Myocyte (in vitro differentiated cells): ENCODE data around the gene TMEM151B. TPM values are rescaled to one million over a fixed set of nuclear protein-coding genes. Genes with fewer than 3 reads are reported as not detected.
"Not testable (repeated sequence)": the region's sequence is repeated elsewhere in the genome, so short reads cannot be mapped to it uniquely, and the experiment has no call there.

Source experiments
- DNase-seq: peaks from one replicate; pipeline ENCODE4 v3.0.0-alpha.2; 2012; ENCODE audit warnings: low read depth
- total RNA-seq: library from RNA; depleted of rRNA; stranded (reverse); fragments of >200 nt; gene quantifications from 2 replicates; pipeline ENCODE4 v1.2.3, GENCODE V29; 2014

TMEM151B gene
- total RNA-seq, 1 donor from 2014 or later, result not detected

GRCh38 chr6:44301782-44302564, 31.7 kb downstream of the TMEM151B start:
- DNase-seq, result no peak

- no peak for DNase-seq
Observed at GRCh38 chr6:44302856-44303255, 32.6 kb downstream of the TMEM151B start.

- DNase-seq, result no peak
Observed at GRCh38 chr6:44303842-44304241, 33.6 kb downstream of the TMEM151B start.

GRCh38 chr6:44304282-44305199, 34.3 kb downstream of the TMEM151B start:
- peak; percentile 46 for DNase-seq

- DNase-seq, result no peak
Observed at GRCh38 chr6:44305200-44305725, 35.0 kb downstream of the TMEM151B start.

- no peak for DNase-seq
Observed at GRCh38 chr6:44306710-44307109, 36.5 kb downstream of the TMEM151B start.

GRCh38 chr6:44307217-44307616, 37.0 kb downstream of the TMEM151B start:
- no peak for DNase-seq

- DNase-seq, result peak; percentile 98
Observed at GRCh38 chr6:44309092-44309491, 38.8 kb downstream of the TMEM151B start.

- DNase-seq, result no peak
Observed at GRCh38 chr6:44309631-44310030, 39.4 kb downstream of the TMEM151B start.

GRCh38 chr6:44310241-44310640, 40.0 kb downstream of the TMEM151B start:
- no peak for DNase-seq

- no peak for DNase-seq
Observed at GRCh38 chr6:44311304-44311703, 41.1 kb downstream of the TMEM151B start.

- DNase-seq, result no peak
Observed at GRCh38 chr6:44311767-44312166, 41.5 kb downstream of the TMEM151B start.

- peak; percentile 92 for DNase-seq
Observed at GRCh38 chr6:44312901-44313788, 42.9 kb downstream of the TMEM151B start, which contains the start of gene AARS2. TSS of gene AARS2 (minus strand) at chr6:44313347. CDS start at chr6:44313323, 24 bp downstream.

- DNase-seq, result not testable (repeated sequence)
Observed at GRCh38 chr6:44314657-44315056, 44.4 kb downstream of the TMEM151B start.

GRCh38 chr6:44315516-44315915, 45.3 kb downstream of the TMEM151B start:
- DNase-seq, result no peak

- DNase-seq, result no peak
Observed at GRCh38 chr6:44315951-44316350, 45.7 kb downstream of the TMEM151B start.

GRCh38 chr6:44316481-44316880, 46.2 kb downstream of the TMEM151B start:
- DNase-seq, result no peak

GRCh38 chr6:44317136-44317631, 46.9 kb downstream of the TMEM151B start:
- not testable (repeated sequence) for DNase-seq

- no peak for DNase-seq
Observed at GRCh38 chr6:44321210-44321609, 51.0 kb downstream of the TMEM151B start.

GRCh38 chr6:44327096-44327495, 56.8 kb downstream of the TMEM151B start:
- no peak for DNase-seq

GRCh38 chr6:44327760-44328159, 57.5 kb downstream of the TMEM151B start:
- no peak for DNase-seq
